GM12872 (cell line): Measurements from ENCODE around the gene ZNF831.
A peak's percentile ranks its signal among the peaks of the same experiment; 100 is the strongest.

Experiments used
- TF ChIP-seq, protein P1 (sequence below): IDR thresholded peaks from 3 replicates; pipeline ENCODE4 v1.5.1; 2011; ENCODE audit warnings: low read depth, mild to moderate bottlenecking, low read length, moderate library complexity; ENCODE audit not compliant: insufficient read depth

ZNF831 gene

DNA sequence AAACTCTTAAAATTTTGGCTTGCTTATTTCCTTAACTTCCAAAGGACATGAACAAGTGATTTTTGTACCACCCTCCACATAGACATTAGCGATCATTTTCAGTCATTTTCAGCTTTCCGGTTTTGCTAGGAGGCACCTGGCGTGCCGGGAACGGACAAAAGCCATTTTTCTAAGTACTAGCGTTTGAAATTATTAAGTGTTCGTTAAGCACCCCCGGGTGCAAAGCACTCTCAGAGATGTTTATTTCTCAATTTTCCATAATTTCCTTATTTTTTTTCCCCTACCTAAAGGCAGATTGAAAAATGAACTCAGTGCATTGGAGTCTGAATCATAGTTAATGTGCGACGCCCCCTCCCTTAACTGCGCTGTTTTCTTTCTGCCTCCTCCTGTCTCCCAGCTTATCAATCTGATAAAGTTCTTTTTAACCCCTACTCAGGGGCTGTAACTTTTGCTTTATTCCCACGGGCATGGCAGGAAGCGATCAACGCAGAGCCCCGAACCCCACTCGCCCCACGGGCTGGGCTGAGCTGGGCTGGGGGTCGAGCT lies 58.2 kb downstream of the ZNF831 start:
- TF ChIP-seq, protein P1, sequence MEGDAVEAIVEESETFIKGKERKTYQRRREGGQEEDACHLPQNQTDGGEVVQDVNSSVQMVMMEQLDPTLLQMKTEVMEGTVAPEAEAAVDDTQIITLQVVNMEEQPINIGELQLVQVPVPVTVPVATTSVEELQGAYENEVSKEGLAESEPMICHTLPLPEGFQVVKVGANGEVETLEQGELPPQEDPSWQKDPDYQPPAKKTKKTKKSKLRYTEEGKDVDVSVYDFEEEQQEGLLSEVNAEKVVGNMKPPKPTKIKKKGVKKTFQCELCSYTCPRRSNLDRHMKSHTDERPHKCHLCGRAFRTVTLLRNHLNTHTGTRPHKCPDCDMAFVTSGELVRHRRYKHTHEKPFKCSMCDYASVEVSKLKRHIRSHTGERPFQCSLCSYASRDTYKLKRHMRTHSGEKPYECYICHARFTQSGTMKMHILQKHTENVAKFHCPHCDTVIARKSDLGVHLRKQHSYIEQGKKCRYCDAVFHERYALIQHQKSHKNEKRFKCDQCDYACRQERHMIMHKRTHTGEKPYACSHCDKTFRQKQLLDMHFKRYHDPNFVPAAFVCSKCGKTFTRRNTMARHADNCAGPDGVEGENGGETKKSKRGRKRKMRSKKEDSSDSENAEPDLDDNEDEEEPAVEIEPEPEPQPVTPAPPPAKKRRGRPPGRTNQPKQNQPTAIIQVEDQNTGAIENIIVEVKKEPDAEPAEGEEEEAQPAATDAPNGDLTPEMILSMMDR, result no peak

DNA sequence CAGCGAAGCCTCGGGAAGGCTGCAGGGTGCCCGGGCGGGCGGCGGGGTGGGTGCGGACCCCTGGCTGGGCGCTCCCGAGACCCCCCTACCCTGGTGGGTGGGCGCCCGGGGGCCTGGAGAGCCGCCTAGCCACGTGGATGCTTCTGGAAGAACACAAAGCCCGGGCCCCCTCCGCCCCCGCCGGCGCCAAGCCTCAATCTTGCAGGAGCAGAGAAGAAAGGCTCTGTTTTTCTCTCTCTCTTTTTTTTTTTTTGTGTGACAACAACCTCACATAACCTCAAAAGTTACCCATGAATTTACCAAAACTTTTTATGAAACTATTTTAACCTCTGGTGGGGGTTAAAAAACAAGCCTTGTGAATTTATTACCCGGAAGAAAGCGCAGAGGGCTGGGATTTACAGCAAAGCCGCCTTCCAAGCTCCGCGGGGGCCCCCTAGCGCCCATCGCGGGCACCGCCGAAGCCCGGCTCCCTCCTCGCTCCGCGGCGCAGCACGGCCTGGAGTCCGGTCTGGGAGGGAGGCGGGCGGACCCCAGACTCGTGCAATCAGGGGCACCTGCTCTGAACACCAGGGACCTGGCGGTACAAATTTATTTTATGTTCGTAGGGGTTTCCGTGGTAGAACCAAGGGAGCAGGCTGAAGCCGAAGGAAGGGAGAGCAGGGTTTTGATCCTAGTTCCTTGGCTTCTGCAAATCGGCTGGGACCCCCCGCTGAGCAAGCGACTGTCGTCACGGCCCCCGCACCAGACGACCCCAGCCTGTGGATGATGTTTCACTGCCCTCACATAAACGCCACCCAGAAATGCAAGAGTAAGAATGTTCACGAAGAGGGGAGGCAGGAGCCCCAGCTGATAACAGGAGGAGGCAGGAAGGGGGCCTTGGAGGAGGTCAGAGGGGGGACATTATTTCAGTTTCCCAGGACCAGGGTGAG lies 58.9 kb downstream of the ZNF831 start:
- TF ChIP-seq, protein P1, result peak; percentile 88

DNA sequence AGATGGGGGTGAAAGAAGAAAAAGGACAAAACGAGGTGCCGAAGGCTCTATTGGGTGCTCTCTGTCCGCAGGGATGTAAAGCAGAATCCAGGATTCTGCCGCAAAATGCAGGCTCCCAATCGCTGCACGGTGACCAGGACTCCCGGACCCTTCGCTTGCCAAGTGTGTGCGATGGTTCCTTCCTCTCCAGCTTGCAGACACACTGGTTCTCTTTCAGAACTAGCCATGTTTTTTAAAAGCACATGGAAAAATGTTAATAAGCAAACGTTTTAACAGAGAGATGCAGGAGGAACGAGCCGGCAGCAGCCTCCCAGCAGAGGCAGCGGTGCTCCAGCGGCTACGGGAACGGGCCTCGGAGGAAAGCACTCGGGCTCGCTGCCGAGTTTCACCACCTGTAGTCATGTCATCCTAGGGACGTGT lies 59.6 kb downstream of the ZNF831 start:
- TF ChIP-seq, protein P1, result no peak

GRCh38 chr20:59223750-59224149 lies 60.1 kb downstream of the ZNF831 start:
- TF ChIP-seq, protein P1, result no peak

GRCh38 chr20:59224236-59224635 lies 60.6 kb downstream of the ZNF831 start:
- TF ChIP-seq, protein P1, result no peak

- TF ChIP-seq, protein P1, result no peak
Observed at GRCh38 chr20:59230385-59230784, 66.8 kb downstream of the ZNF831 start.

GRCh38 chr20:59231124-59231804 lies 67.6 kb downstream of the ZNF831 start:
- TF ChIP-seq, protein P1, result no peak
